Osteocyte (in vitro differentiated cells): ENCODE measurements around the gene PAQR4. TPM values are rescaled to one million over a fixed set of nuclear protein-coding genes. Genes with fewer than 3 reads are reported as not detected.

Experiments used
- DNase-seq: peaks from one replicate; pipeline ENCODE4 v3.0.0; 2021; ENCODE audit warnings: mixed read lengths; ENCODE audit not compliant: unreplicated experiment; ENCODE audit errors: extremely low spot score
- H3K27ac Mint-ChIP-seq: one replicate; pipeline ENCODE4 v1.8.0; 2021; ENCODE audit warnings: mild to moderate bottlenecking, mixed read lengths; ENCODE audit not compliant: unreplicated experiment
- H3K27me3 Mint-ChIP-seq: one replicate; pipeline ENCODE4 v1.8.0; 2021; ENCODE audit warnings: mixed read lengths; ENCODE audit not compliant: unreplicated experiment
- H3K36me3 Mint-ChIP-seq: one replicate; pipeline ENCODE4 v1.8.0; 2021; ENCODE audit warnings: mixed read lengths; ENCODE audit not compliant: unreplicated experiment
- H3K4me1 Mint-ChIP-seq: one replicate; pipeline ENCODE4 v1.8.0; 2021; ENCODE audit warnings: mixed read lengths; ENCODE audit not compliant: unreplicated experiment
- H3K4me3 Mint-ChIP-seq: one replicate; pipeline ENCODE4 v1.8.0; 2021; ENCODE audit warnings: mild to moderate bottlenecking, moderate library complexity, mixed read lengths; ENCODE audit not compliant: unreplicated experiment
- H3K9me3 Mint-ChIP-seq: one replicate; pipeline ENCODE4 v1.8.0; 2021; ENCODE audit warnings: mixed read lengths; ENCODE audit not compliant: unreplicated experiment
- CTCF ChIP-seq: fragments of 200-600 bp; sonication (generic); IDR thresholded peaks from 2 replicates; pipeline ENCODE4 v1.5.0; 2021; ENCODE audit warnings: antibody characterized with exemption, mild to moderate bottlenecking, moderate library complexity
- total RNA-seq: library from RNA; stranded (reverse); gene quantifications from 2 replicates; pipeline ENCODE4 v1.2.1, GENCODE V29; 2021

Gene PAQR4
- total RNA-seq, 1 donor from 2014 or later = 8.4 TPM

GRCh38 chr16:2950353-2950724 is 18.8 kb upstream of the PAQR4 start:
- no peak overlapping the region for H3K4me3 Mint-ChIP-seq
- no peak overlapping the region for H3K27ac Mint-ChIP-seq
- no peaks in the 10 kb centered on the region for H3K27me3 Mint-ChIP-seq
- TF ChIP-seq CTCF = no peak
- no peaks in the 10 kb centered on the region for H3K9me3 Mint-ChIP-seq
- H3K4me1 Mint-ChIP-seq = no peaks in the 10 kb centered on the region
- H3K36me3 Mint-ChIP-seq = peaks cover 17% of the 10 kb centered on the region
- DNase-seq = no peak

- H3K4me3 Mint-ChIP-seq = no peak overlapping the region
Measured at GRCh38 chr16:2950773-2951172, 18.4 kb upstream of the PAQR4 start.

GRCh38 chr16:2952679-2953078 is 16.5 kb upstream of the PAQR4 start:
- no peak for DNase-seq
- H3K36me3 Mint-ChIP-seq = peaks cover 10% of the 10 kb centered on the region
- no peak for TF ChIP-seq CTCF
- H3K9me3 Mint-ChIP-seq = no peaks in the 10 kb centered on the region
- no peak overlapping the region for H3K27ac Mint-ChIP-seq
- no peaks in the 10 kb centered on the region for H3K4me1 Mint-ChIP-seq
- no peak overlapping the region for H3K4me3 Mint-ChIP-seq
- H3K27me3 Mint-ChIP-seq = peaks cover 2% of the 10 kb centered on the region

More at GRCh38 chr16:2950773-2951172, 18.4 kb upstream of the PAQR4 start:
- no peak overlapping the region for H3K27ac Mint-ChIP-seq
- H3K27me3 Mint-ChIP-seq = no peaks in the 10 kb centered on the region
- peaks cover 17% of the 10 kb centered on the region for H3K36me3 Mint-ChIP-seq
- H3K9me3 Mint-ChIP-seq = no peaks in the 10 kb centered on the region
- no peaks in the 10 kb centered on the region for H3K4me1 Mint-ChIP-seq
- no peak for DNase-seq
- no peak for TF ChIP-seq CTCF

- H3K9me3 Mint-ChIP-seq = no peaks in the 10 kb centered on the region
- H3K4me3 Mint-ChIP-seq = no peak overlapping the region
- no peak overlapping the region for H3K27ac Mint-ChIP-seq
- no peak for DNase-seq
- no peak for TF ChIP-seq CTCF
- H3K27me3 Mint-ChIP-seq = peaks cover 3% of the 10 kb centered on the region
- peaks cover 7% of the 10 kb centered on the region for H3K36me3 Mint-ChIP-seq
- H3K4me1 Mint-ChIP-seq = no peaks in the 10 kb centered on the region
Measured at GRCh38 chr16:2953706-2954627, 15.2 kb upstream of the PAQR4 start.

GRCh38 chr16:2954656-2955381 is 14.3 kb upstream of the PAQR4 start:
- peaks cover 8% of the 10 kb centered on the region for H3K27me3 Mint-ChIP-seq
- no peaks in the 10 kb centered on the region for H3K4me1 Mint-ChIP-seq
- H3K36me3 Mint-ChIP-seq = peaks cover under 1% of the 10 kb centered on the region
- H3K9me3 Mint-ChIP-seq = no peaks in the 10 kb centered on the region
- no peak overlapping the region for H3K27ac Mint-ChIP-seq
- no peak overlapping the region for H3K4me3 Mint-ChIP-seq
- no peak for DNase-seq
- TF ChIP-seq CTCF = no peak
